ENCODE data around the gene MVP.
A peak's percentile ranks its signal among the peaks of the same experiment; 100 is the strongest.
"Not testable (repeated sequence)": the region's sequence is repeated elsewhere in the genome, so short reads cannot be mapped to it uniquely, and the experiment has no call there.

Gene MVP

DNA sequence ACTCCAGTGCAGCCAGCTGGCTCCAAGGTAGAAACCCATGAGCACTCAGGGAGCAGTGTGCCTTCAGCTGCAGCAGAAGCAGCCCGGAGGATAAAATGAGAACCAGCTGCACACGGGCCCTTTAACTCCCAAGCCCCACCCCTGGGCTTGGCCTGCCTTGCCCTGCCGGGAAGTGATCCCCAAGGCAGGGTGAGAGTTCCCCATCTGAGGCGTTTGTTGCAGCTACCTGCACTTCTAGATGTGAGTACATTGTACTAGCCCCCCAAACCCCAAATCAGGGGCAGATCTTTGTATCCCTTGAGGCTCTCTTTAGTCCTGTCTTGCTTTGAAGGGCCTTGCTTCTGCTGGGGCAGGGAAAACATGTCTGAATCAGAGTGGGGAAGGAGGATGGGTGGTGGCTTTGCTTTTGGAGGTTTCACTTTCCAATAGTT, at the start of gene MVP:
Gene MVP (plus strand): TSS at position 192 of the 431 bp plus-strand sequence. CDS start 10,088 bp downstream, outside the sequence.
- no peak for DNase-seq (ENCODE audit: low read depth)

GRCh38 chr16:29772330-29772729, 47.9 kb upstream of the MVP start:
- not testable (repeated sequence) for DNase-seq (ENCODE audit: low read depth)

GRCh38 chr16:29774730-29775129, 45.5 kb upstream of the MVP start:
- DNase-seq (ENCODE audit: low read depth) = no peak

GRCh38 chr16:29775742-29776408, 44.4 kb upstream of the MVP start:
- DNase-seq (ENCODE audit: low read depth) = no peak

DNA sequence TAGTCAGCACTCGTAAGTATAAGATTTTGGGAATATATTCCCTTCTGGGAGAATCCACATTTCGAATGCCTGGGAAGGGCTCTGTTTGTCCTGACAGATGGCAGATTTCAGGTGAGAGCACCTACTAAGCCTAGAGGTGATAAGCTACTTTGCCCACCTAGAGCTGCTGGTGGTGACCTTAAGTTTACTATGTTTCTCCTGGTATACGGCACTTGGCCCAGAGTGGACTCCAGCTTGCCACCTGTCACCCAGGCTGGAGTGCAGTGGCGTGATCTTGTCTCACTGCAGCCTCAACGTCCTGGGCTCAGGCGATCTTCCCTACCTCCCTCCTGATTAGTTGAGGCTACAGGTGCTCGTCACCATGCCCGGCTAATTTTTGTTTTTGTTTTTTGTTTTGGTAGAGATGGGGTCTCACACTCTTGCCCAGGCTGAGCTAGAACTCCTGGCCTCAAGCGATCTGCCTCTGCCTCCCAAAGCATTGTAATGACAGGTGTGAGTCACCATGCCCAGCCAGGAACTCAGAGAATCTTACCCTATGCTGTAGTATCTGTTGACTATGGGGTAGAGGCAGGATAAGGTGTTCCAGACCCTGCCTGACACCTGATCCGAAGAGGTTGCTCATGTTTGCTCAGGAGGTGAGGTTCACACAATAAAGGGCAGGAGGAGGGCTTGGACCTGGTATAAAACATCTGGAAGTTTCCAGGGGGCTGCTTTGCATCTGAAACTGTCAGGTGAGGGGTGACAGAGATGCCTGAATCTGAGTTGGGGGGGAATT, 42.5 kb upstream of the MVP start, which contains the start of gene ZG16:
Gene ZG16 (plus strand): TSS at position 681 of the 775 bp plus-strand sequence. CDS start 1,011 bp downstream, outside the sequence.
- no peak for DNase-seq (ENCODE audit: low read depth)

- DNase-seq (ENCODE audit: low read depth) = no peak
Observed at GRCh38 chr16:29779474-29779873, 40.8 kb upstream of the MVP start.

DNA sequence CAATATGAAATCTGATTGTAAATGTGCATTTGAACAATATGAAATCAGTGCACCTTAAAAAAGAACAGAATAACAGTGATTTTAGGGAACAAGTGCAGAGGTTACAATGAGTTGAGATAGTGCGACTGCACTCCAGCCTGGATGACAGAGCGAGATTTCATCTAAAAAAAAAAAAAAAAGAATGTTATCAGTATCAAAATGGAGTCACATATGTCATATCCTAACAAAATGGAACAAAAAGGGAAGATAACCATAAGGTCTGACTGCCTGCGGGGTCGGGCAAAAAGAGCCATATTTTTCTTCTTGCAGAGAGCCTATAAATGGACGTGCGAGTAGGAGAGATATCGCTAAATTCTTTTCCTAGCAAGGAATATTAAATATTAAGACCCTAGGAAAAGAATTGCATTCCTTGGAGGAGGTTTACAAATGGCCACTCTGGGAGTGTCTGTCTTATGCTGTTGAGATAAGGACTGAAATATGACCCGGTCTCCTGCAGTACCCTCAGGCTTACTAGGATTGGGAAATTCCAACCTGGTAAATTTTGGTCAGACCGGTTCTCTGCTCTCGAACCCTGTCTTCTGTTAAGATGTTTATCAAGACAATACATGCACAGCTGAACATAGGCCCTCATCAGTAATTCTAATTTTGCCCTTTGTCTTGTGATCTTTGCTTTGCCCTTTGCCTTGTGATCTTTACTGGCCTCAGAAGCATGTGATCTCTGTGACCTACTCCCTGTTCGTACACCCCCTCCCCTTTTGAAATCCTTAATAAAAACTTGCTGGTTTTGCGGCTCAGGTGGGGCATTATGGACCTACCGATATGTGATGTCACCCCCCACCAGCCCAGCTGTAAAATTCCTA, 36.9 kb upstream of the MVP start:
- not testable (repeated sequence) for DNase-seq (ENCODE audit: low read depth)

GRCh38 chr16:29784157-29784556, 36.1 kb upstream of the MVP start:
- DNase-seq (ENCODE audit: low read depth) = no peak

DNA sequence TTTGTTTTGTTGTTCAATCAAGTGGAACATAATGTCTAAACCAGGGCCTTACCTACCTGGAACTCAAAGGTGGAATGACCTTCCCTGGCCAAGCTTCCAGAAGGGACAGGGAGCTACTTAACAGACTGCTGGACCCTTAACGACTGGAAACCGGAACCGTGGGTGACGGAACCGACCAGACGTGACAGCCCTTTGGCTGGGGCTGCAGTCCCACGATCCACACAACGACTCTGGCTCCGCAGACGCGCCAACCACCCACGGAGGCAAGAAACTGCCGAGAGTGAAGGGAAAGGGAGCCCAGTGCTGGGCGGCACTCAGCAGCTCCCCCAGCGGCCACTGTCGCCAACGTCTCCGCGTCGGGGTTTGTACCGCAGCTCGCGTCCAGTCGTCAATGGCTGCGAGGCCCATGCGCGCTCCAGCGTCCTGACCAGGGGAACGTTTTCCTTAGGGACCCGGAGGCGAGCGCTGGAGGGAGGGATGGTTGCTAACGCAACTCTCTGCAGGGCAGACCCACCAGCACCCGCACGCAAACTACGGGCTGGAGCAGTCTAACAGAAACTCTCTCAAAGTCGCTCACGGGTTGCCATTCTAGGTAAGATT, 35.3 kb upstream of the MVP start:
- DNase-seq (ENCODE audit: low read depth) = peak; percentile 68

- DNase-seq (ENCODE audit: low read depth) = not testable (repeated sequence)
Observed at GRCh38 chr16:29787155-29787554, 33.1 kb upstream of the MVP start.

- no peak for DNase-seq (ENCODE audit: low read depth)
Observed at GRCh38 chr16:29789775-29790182, 30.5 kb upstream of the MVP start.

GRCh38 chr16:29790183-29790948, 29.9 kb upstream of the MVP start, which contains the start of gene KIF22:
TSS of gene KIF22 (plus strand) at chr16:29790751. CDS start at chr16:29790760, 9 bp downstream.
- peak; percentile 100 for DNase-seq (ENCODE audit: low read depth)

DNA sequence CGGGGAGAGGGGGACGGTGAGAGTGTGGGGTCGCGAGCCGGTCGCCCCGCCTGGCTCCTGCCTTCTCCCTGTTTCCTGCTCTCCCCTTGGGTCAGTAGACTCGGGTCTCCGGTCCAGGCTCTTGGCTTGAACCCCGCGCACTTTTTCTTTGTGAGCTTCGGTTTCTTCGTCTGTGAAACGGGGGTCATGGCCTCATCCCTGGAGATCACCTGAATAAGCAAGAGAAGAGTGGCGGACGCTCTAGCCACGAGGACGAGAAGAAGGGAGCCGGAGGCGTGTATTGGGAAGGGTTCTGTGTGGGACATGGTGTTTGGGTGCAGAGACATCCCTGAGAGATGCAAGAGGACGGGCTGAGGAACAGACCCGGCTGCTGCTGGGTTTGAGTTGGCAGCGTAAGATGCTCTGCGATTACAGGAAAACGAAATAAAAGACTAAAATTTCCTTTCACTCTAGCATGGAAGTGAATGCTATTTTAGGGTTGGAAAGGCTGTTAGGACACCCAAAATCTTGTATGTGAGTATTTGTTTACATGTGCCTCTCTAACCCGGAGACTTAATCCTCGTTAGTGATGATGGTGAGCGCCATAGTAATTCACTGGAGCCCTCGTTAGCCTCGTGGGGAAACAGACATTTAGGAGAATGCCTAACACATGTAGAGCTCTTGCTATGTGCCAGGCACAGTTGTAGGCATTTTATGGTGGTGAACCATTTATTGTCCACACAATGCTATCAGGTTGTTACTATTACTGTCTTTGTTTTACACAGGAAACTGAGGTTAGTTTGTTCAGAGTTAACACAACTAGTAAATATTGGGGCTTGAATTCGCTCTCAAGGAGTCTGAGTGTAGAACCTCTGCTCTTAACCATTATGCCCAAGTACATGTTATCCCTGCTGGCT, 29.1 kb upstream of the MVP start:
- DNase-seq (ENCODE audit: low read depth) = no peak

GRCh38 chr16:29791845-29792807, 28.1 kb upstream of the MVP start:
- DNase-seq (ENCODE audit: low read depth) = no peak

DNA sequence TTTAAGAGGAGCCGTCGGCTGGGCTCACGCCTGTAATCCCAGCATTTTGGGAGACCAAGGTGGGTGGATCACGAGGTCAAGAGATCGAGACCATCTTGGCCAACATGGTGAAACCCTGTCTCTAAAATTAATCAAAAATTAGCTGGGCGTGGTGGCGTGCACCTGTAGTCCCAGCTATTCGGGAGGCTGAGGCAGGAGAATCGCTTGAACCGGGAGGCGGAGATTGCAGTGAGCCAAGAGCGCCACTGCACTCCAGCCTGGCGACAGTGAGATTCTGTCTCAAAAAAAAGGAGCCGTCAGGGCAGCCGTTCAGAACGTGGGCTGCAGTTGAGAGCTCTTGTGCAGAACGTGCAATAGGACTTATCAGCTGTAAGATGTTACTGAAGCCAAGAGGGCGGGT, 27.1 kb upstream of the MVP start:
- DNase-seq (ENCODE audit: low read depth) = not testable (repeated sequence)

- DNase-seq (ENCODE audit: low read depth) = no peak
Observed at GRCh38 chr16:29794231-29794710, 26.0 kb upstream of the MVP start.

DNA sequence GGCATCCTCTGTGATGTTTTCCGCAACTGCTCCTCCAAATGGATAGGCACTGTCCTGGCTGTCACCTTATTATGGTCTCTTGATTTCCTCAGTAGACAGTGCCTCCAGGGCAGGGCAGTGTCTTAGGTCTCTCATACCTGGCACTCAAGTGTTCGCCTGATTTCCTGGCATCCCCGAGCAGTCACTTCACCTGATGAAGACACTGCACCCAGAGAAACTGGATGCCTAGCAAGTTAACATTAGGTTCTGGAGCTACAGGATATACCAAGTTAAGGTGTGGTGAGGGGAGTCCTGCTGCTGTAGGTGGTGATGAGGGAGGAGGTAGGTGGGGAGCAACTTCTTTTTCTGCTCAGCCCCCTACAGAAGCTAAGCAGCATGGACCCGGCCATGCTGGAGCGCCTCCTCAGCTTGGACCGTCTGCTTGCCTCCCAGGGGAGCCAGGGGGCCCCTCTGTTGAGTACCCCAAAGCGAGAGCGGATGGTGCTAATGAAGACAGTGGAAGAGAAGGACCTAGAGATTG, 17.8 kb upstream of the MVP start:
- no peak for DNase-seq (ENCODE audit: low read depth)

- no peak for DNase-seq (ENCODE audit: low read depth)
Observed at GRCh38 chr16:29804020-29804419, 16.2 kb upstream of the MVP start.
